SK-N-SH (cell line): ENCODE data around the gene FBXO36. TPM values are rescaled to one million over a fixed set of nuclear protein-coding genes. Genes with fewer than 3 reads are reported as not detected.

ENCODE experiments used
- CTCF ChIA-PET: fragments of 300-600, 350-600 bp; formaldehyde crosslinking; extraction: SDS; loops from one replicate; lab custom pipeline; 2021; lab: Yijun Ruan, JAX
- POLR2A ChIA-PET: fragments of 350-600 bp; sonication (Branson Sonifier 250); formaldehyde crosslinking; extraction: SDS; loops from one replicate; lab custom pipeline; 2020; ENCODE audit warnings: antibody characterized with exemption, inconsistent platforms; lab: Yijun Ruan, JAX
- DNase-seq: peaks from one replicate; pipeline ENCODE4 v3.0.0; 2012
- H2AFZ ChIP-seq: fragments of 200-600 bp; sonication (generic); 2 replicates; pipeline ENCODE4 v1.8.1; 2016; ENCODE audit warnings: antibody characterized with exemption, mild to moderate bottlenecking, low read depth
- H3F3A ChIP-seq: fragments of 200-600 bp; sonication (generic); replicated peaks from 2 replicates; pipeline ENCODE3; 2016; ENCODE audit warnings: antibody characterized with exemption, mild to moderate bottlenecking; ENCODE audit not compliant: insufficient read depth
- H3K27ac ChIP-seq, 2 experiments: fragments of 200-500 bp in 1 of 2; fragments of 200-600 bp in 1 of 2; sonication (Bioruptor generic) in 1 of 2; sonication (generic), shearing (Covaris generic) in 1 of 2; 2 replicates each; pipeline versions ENCODE4 v1.5.1 to v1.6.1; 2014 to 2016; ENCODE audit warnings: low read depth in 2 of 2, inconsistent platforms in 1 of 2, low read length in 1 of 2, mild to moderate bottlenecking in 1 of 2, mixed read lengths in 1 of 2
- H3K27me3 ChIP-seq: fragments of 200-600 bp; sonication (generic), shearing (Covaris generic); 2 replicates; pipeline ENCODE4 v1.6.1; 2016; ENCODE audit warnings: mixed run types; ENCODE audit not compliant: insufficient read depth
- H3K36me3 ChIP-seq, 2 experiments: fragments of 200-500 bp in 1 of 2; fragments of 200-600 bp in 1 of 2; sonication (Bioruptor generic) in 1 of 2; sonication (generic) in 1 of 2; replicated peaks in 1 of 2; 2 replicates each; pipeline versions ENCODE3 to v1.5.1; 2014 to 2016; ENCODE audit warnings: low read length in 1 of 2, mild to moderate bottlenecking in 1 of 2; ENCODE audit not compliant: insufficient read depth in 2 of 2, control insufficient read depth in 1 of 2
- H3K4me1 ChIP-seq, 2 experiments: fragments of 200-500 bp in 1 of 2; fragments of 200-600 bp in 1 of 2; sonication (Bioruptor generic) in 1 of 2; sonication (generic), shearing (Covaris generic) in 1 of 2; 2 replicates each; pipeline versions ENCODE4 v1.5.1 to v1.6.1; 2014 to 2016; ENCODE audit warnings: low read depth in 1 of 2, low read length in 1 of 2, mixed run types in 1 of 2; ENCODE audit not compliant: insufficient read depth in 2 of 2, control insufficient read depth in 1 of 2
- H3K4me2 ChIP-seq: fragments of 200-600 bp; sonication (generic), shearing (Covaris generic); 2 replicates; pipeline ENCODE4 v1.6.1; 2017; ENCODE audit warnings: mixed run types
- H3K4me3 ChIP-seq, 2 experiments: fragments of 200-500 bp in 1 of 2; fragments of 200-600 bp in 1 of 2; sonication (Bioruptor generic) in 1 of 2; sonication (generic), shearing (Covaris generic) in 1 of 2; 2 replicates each; pipeline versions ENCODE4 v1.5.1 to v1.8.1; 2014 to 2016; ENCODE audit warnings: low read depth in 2 of 2, inconsistent platforms in 1 of 2, low read length in 1 of 2, mild to moderate bottlenecking in 1 of 2, mixed read lengths in 1 of 2, moderate library complexity in 1 of 2
- H3K79me2 ChIP-seq: fragments of 200-600 bp; sonication (generic); 2 replicates; pipeline ENCODE4 v1.8.1; 2017; ENCODE audit warnings: mild to moderate bottlenecking; ENCODE audit not compliant: insufficient read depth
- H3K9ac ChIP-seq: fragments of 200-600 bp; sonication (generic); 2 replicates; pipeline ENCODE4 v1.6.1; 2017; ENCODE audit warnings: mixed run types
- H3K9me2 ChIP-seq: fragments of 200-600 bp; sonication (generic); 2 replicates; pipeline ENCODE4 v1.6.1; 2017; ENCODE audit warnings: mixed run types
- H3K9me3 ChIP-seq: fragments of 200-600 bp; sonication (generic); 2 replicates; pipeline ENCODE4 v1.6.1; 2017; ENCODE audit warnings: mixed run types, mild to moderate bottlenecking, moderate library complexity
- H4K20me1 ChIP-seq: fragments of 200-600 bp; sonication (generic); 2 replicates; pipeline ENCODE4 v1.6.1; 2017; ENCODE audit warnings: mild to moderate bottlenecking, mixed run types; ENCODE audit not compliant: insufficient read depth
- CTCF ChIP-seq: fragments of 200-600 bp; sonication (generic); IDR thresholded peaks from 2 replicates; pipeline ENCODE4 v1.6.1; 2017; ENCODE audit warnings: antibody characterized with exemption, mild to moderate bottlenecking, moderate library complexity
- EP300 ChIP-seq, 2 experiments: IDR thresholded peaks; 2 replicates each; pipeline versions ENCODE4 v1.4.0 to v1.6.1; 2012; ENCODE audit warnings: borderline replicate concordance in 1 of 2, low read depth in 1 of 2, low read length in 1 of 2
- EZH2phosphoT487 ChIP-seq: fragments of 200-600 bp; sonication (generic); IDR thresholded peaks from 2 replicates; pipeline ENCODE4 v1.6.1; 2017; ENCODE audit warnings: low read depth, mixed run types, mild to moderate bottlenecking, antibody characterized with exemption, moderate library complexity, borderline replicate concordance
- FOSL2 ChIP-seq: IDR thresholded peaks from 2 replicates; pipeline ENCODE4 v1.4.0; 2012; ENCODE audit warnings: low read depth, mild to moderate bottlenecking, moderate library complexity, borderline replicate concordance
- FOXM1 ChIP-seq: IDR thresholded peaks from 2 replicates; pipeline ENCODE4 v1.4.0; 2012; ENCODE audit warnings: low read depth, mild to moderate bottlenecking
- GABPA ChIP-seq: IDR thresholded peaks from 2 replicates; pipeline ENCODE4 v1.4.0; 2012; ENCODE audit warnings: low read depth, mild to moderate bottlenecking
- GATA2 ChIP-seq: sonication (generic); formaldehyde crosslinking; IDR thresholded peaks from 2 replicates; pipeline ENCODE4 v1.5.0; 2020; ENCODE audit warnings: mild to moderate bottlenecking, missing genetic modification reagents
- JUND ChIP-seq: IDR thresholded peaks from 2 replicates; pipeline ENCODE4 v1.4.0; 2012
- MAX ChIP-seq: IDR thresholded peaks from 2 replicates; pipeline ENCODE4 v1.4.0; 2012; ENCODE audit warnings: low read depth
- MXI1 ChIP-seq: IDR thresholded peaks from 2 replicates; pipeline ENCODE4 v1.6.1; 2012; ENCODE audit warnings: mild to moderate bottlenecking, low read depth, low read length, improper control_type of control experiment
- PBX3 ChIP-seq: IDR thresholded peaks from 2 replicates; pipeline ENCODE4; 2012
- POLR2AphosphoS5 ChIP-seq: IDR thresholded peaks from 2 replicates; pipeline ENCODE4 v1.6.1; 2012; ENCODE audit warnings: low read depth, low read length
- RCOR1 ChIP-seq: fragments of 150-350 bp; IDR thresholded peaks from 2 replicates; pipeline ENCODE4 v1.6.1; 2017; ENCODE audit warnings: antibody characterized with exemption, low read length
- RFX5 ChIP-seq: IDR thresholded peaks from 2 replicates; pipeline ENCODE4 v1.6.1; 2012; ENCODE audit warnings: mild to moderate bottlenecking, improper control_type of control experiment, low read length
- SIN3A ChIP-seq: IDR thresholded peaks from 2 replicates; pipeline ENCODE4 v1.6.1; 2012; ENCODE audit warnings: low read depth, mild to moderate bottlenecking, low read length, moderate library complexity, borderline replicate concordance
- SMC3 ChIP-seq: IDR thresholded peaks from 2 replicates; pipeline ENCODE4 v1.6.1; 2012; ENCODE audit warnings: low read depth, low read length, improper control_type of control experiment
- TAF1 ChIP-seq: IDR thresholded peaks from 2 replicates; pipeline ENCODE4 v1.6.1; 2012; ENCODE audit warnings: low read depth, mild to moderate bottlenecking, low read length, moderate library complexity, borderline replicate concordance
- TCF12 ChIP-seq: IDR thresholded peaks from 2 replicates; pipeline ENCODE4 v1.4.0; 2012
- TEAD4 ChIP-seq: IDR thresholded peaks from 2 replicates; pipeline ENCODE4 v1.4.0; 2012; ENCODE audit warnings: mild to moderate bottlenecking, borderline replicate concordance; ENCODE audit not compliant: insufficient read depth
- YY1 ChIP-seq: IDR thresholded peaks from 2 replicates; pipeline ENCODE4 v1.4.0; 2012; ENCODE audit warnings: low read depth, mild to moderate bottlenecking
- WGBS: methylation state at CpG from one replicate; pipeline ENCODE4 v1.1.6; 2017; ENCODE audit warnings: low lambda C conversion rate; 5-methylcytosine and 5-hydroxymethylcytosine counted together
- polyA plus RNA-seq, 3 experiments: library from polyadenylated mRNA; depleted of rRNA; stranded (reverse); fragments of >200 nt; gene quantifications; 2 replicates each; pipeline ENCODE4 v1.2.3, GENCODE V29; 2012

FBXO36 gene
- polyA plus RNA-seq, 1 of the 3 experiments (the other 2 are of a cell fraction) = 3.9 TPM

GRCh38 chr2:230019742-230020141, 97.4 kb downstream of the FBXO36 start:
- POLR2A ChIA-PET = no interaction called here
- 66% methylated on average over 3 of the region's 3 CpGs for WGBS

GRCh38 chr2:230023313-230023712, 101.0 kb downstream of the FBXO36 start:
- H3F3A ChIP-seq = no peaks in the 10 kb centered on the region
- TF ChIP-seq EZH2phosphoT487 (no peak), RCOR1 (no peak), SIN3A (no peak), RFX5 (no peak), MAX (no peak), POLR2AphosphoS5 (no peak), GABPA (no peak), GATA2 (no peak), MXI1 (no peak), FOSL2 (no peak), EP300 (IDR thresholded peaks at IDR 0.05; ENCODE audit: borderline replicate concordance in 1 of 2, low read depth in 1 of 2, low read length in 1 of 2) (no peak), FOXM1 (no peak), PBX3 (no peak), TEAD4 (no peak), CTCF (no peak), YY1 (no peak), JUND (no peak), SMC3 (no peak), TCF12 (no peak), TAF1 (no peak)
- H3K9ac ChIP-seq = no peak overlapping the region
- H3K27me3 ChIP-seq = no peaks in the 10 kb centered on the region
- H2AFZ ChIP-seq = no peak overlapping the region
- H3K36me3 ChIP-seq = no peaks in the 10 kb centered on the region
- no peak overlapping the region for H3K4me3 ChIP-seq
- H3K79me2 ChIP-seq = no peaks in the 10 kb centered on the region
- H3K4me2 ChIP-seq = no peak overlapping the region
- no peaks in the 10 kb centered on the region for H3K9me3 ChIP-seq
- H3K4me1 ChIP-seq = no peaks in the 10 kb centered on the region
- 85% methylated on average over 4 of the region's 4 CpGs for WGBS
- no peaks in the 10 kb centered on the region for H3K9me2 ChIP-seq
- ChIA-PET CTCF (interaction anchor here (1.2 to 4.6 kb wide), 2 partner anchors 15 to 27 kb away, joined by 5 to 26 read pairs; no protein-coding TSS in a partner anchor), POLR2A (no interaction called here)
- no peaks in the 10 kb centered on the region for H4K20me1 ChIP-seq
- H3K27ac ChIP-seq = no peak overlapping the region
- no peak for DNase-seq

More at GRCh38 chr2:230019742-230020141, 97.4 kb downstream of the FBXO36 start:
- no peak for DNase-seq
- Histone ChIP-seq H3K36me3 (no peaks in the 10 kb centered on the region), H3K4me1 (no peaks in the 10 kb centered on the region), H3K4me3 (no peak overlapping the region), H3K4me2 (no peak overlapping the region), H2AFZ (no peak overlapping the region), H3K9me3 (no peaks in the 10 kb centered on the region), H3K9me2 (no peaks in the 10 kb centered on the region), H3K27ac (no peak overlapping the region), H4K20me1 (no peaks in the 10 kb centered on the region), H3K79me2 (no peaks in the 10 kb centered on the region), H3K9ac (no peak overlapping the region), H3K27me3 (no peaks in the 10 kb centered on the region), H3F3A (no peaks in the 10 kb centered on the region)
- CTCF ChIA-PET = interaction anchor here (4.6 kb wide), 1 partner anchor 11 kb away, joined by 26 read pairs; no protein-coding TSS in a partner anchor
- TF ChIP-seq RFX5 = no peak
